Heart left ventricle (tissue), 13 donors: Measurements from ENCODE around the gene TRIM15.

Experiments
- CTCF ChIP-seq, 12 donors: fragments of 200-600 bp; sonication (generic) in 4 of 12; IDR thresholded peaks; one replicate each; pipeline versions ENCODE4 v1.5.0 to v1.8.0; 2018 to 2022; ENCODE audit warnings: antibody characterized with exemption in 12 of 12, mild to moderate bottlenecking in 5 of 12
- POLR2A ChIP-seq, 2 donors: fragments of 450-650 bp; IDR thresholded peaks; one replicate each; pipeline ENCODE4 v1.6.1; 2017; ENCODE audit warnings: antibody characterized with exemption in 2 of 2, mild to moderate bottlenecking in 2 of 2, moderate library complexity in 2 of 2
- donor health status: ischemic (EF 13 %, LVEDD 7.1; RV severe dilation, severe dysfunction).
- donor health status: DM: no; HTN: yes; CAD: no.
- donor health status: DM: no; HTN: no; CAD: no.
- donor health status: ischemic (EF 25% LVEDD 6.9; RV normal size, moderate dysfunction).
- donor health status: ischemic (EF 25% LVEDD 5.7; RV mildly dilated, moderate dysfunction).
- donor health status: ischemic (EF 35%, LVEDD 5.7; RV mildly dilated, moderate dysfunction).
- donor health status: nonischemic (EF 11% LVEDD 7.7; RV severe dilation, severe dysfunction).
- donor health status: DM: yes; HTN: yes; CAD: no.
- donor health status: PGD.
- donor health status: ischemic (EF 29% LVEDD 5.4; RV normal size, mild dysfunction).
- donor health status: nonischemic (EF 23%, LVEDD 6.1; RV moderate dilation, normal function).

- no peak for TF ChIP-seq CTCF (IDR thresholded peaks at IDR 0.05)
- TF ChIP-seq POLR2A (IDR thresholded peaks at IDR 0.05), result no peak
Measured at GRCh38 chr6:30184417-30185031, 21.2 kb downstream of the TRIM15 start.
